Neutrophil (primary cell): Measurements from ENCODE around the gene ERAP2.

Experiments used
- H3K27ac ChIP-seq: fragments of 200-600 bp; sonication (generic); 2 replicates; pipeline ENCODE4 v1.5.1; 2016; ENCODE audit warnings: mild to moderate bottlenecking, moderate library complexity
- H3K27me3 ChIP-seq: fragments of 200-600 bp; sonication (generic); 2 replicates; pipeline ENCODE4 v1.6.0; 2016; ENCODE audit warnings: mild to moderate bottlenecking
- H3K36me3 ChIP-seq: fragments of 200-600 bp; sonication (generic); 2 replicates; pipeline ENCODE4 v1.5.1; 2017
- H3K4me1 ChIP-seq, 2 experiments: fragments of 200-600 bp in 1 of 2; sonication (generic) in 1 of 2; 1 replicate in 1 of 2; 2 replicates in 1 of 2; pipeline versions ENCODE4 v1.5.1 to v1.6.1; 2013 to 2016; ENCODE audit warnings: low read depth in 1 of 2, low read length in 1 of 2, mild to moderate bottlenecking in 1 of 2, moderate library complexity in 1 of 2; ENCODE audit not compliant: control insufficient read depth in 1 of 2, insufficient read depth in 1 of 2
- H3K4me3 ChIP-seq, 2 experiments: fragments of 200-600 bp in 1 of 2; sonication (generic) in 1 of 2; 1 replicate in 1 of 2; 2 replicates in 1 of 2; pipeline ENCODE4 v1.5.1; 2013 to 2016; ENCODE audit warnings: low read depth in 1 of 2, low read length in 1 of 2, mild to moderate bottlenecking in 1 of 2, moderate library complexity in 1 of 2
- H3K9me3 ChIP-seq: fragments of 200-600 bp; sonication (generic); 2 replicates; pipeline ENCODE4 v1.5.1; 2016
- CTCF ChIP-seq: fragments of 200-600 bp; sonication (generic); IDR thresholded peaks from 2 replicates; pipeline ENCODE4 v1.5.1; 2016; ENCODE audit warnings: antibody characterized with exemption

The ERAP2 gene

GRCh38 chr5:96940586-96940985 lies 64.3 kb downstream of the ERAP2 start:
- Histone ChIP-seq H3K27ac (no peak overlapping the region), H3K9me3 (no peaks in the 10 kb centered on the region), H3K27me3 (no peaks in the 10 kb centered on the region), H3K36me3 (no peaks in the 10 kb centered on the region), H3K4me1 (peaks cover 14 to 19% of the 10 kb centered on the region in 2 experiments), H3K4me3 (no peak overlapping the region)
- no peak for TF ChIP-seq CTCF

- H3K9me3 ChIP-seq = no peaks in the 10 kb centered on the region
- TF ChIP-seq CTCF = no peak
- no peak overlapping the region for H3K4me3 ChIP-seq
- H3K36me3 ChIP-seq = no peaks in the 10 kb centered on the region
- no peaks in the 10 kb centered on the region for H3K27me3 ChIP-seq
- no peak overlapping the region for H3K27ac ChIP-seq
- H3K4me1 ChIP-seq = peaks cover 14 to 19% of the 10 kb centered on the region in 2 experiments
Observed at GRCh38 chr5:96941140-96941539, 64.8 kb downstream of the ERAP2 start.

- no peak overlapping the region for H3K27ac ChIP-seq
- no peaks in the 10 kb centered on the region for H3K36me3 ChIP-seq
- TF ChIP-seq CTCF = no peak
- no peak overlapping the region for H3K4me3 ChIP-seq
- no peaks in the 10 kb centered on the region for H3K9me3 ChIP-seq
- H3K27me3 ChIP-seq = no peaks in the 10 kb centered on the region
- H3K4me1 ChIP-seq = peaks cover 9 to 13% of the 10 kb centered on the region in 2 experiments
Observed at GRCh38 chr5:96942078-96942477, 65.8 kb downstream of the ERAP2 start.

- Histone ChIP-seq H3K4me3 (no peak overlapping the region), H3K9me3 (no peaks in the 10 kb centered on the region), H3K4me1 (peaks cover under 1 to 5% of the 10 kb centered on the region in 2 experiments), H3K36me3 (no peaks in the 10 kb centered on the region), H3K27me3 (no peaks in the 10 kb centered on the region), H3K27ac (no peak overlapping the region)
- no peak for TF ChIP-seq CTCF
Observed at GRCh38 chr5:96942911-96943310, 66.6 kb downstream of the ERAP2 start.

- H3K4me3 ChIP-seq = no peak overlapping the region
- peak overlapping the region; percentile 25 for H3K27ac ChIP-seq
- no peaks in the 10 kb centered on the region for H3K9me3 ChIP-seq
- H3K4me1 ChIP-seq = peaks cover 0 to 4% of the 10 kb centered on the region in 2 experiments
- TF ChIP-seq CTCF = no peak
- no peaks in the 10 kb centered on the region for H3K27me3 ChIP-seq
- H3K36me3 ChIP-seq = no peaks in the 10 kb centered on the region
Observed at GRCh38 chr5:96943799-96944198, 67.5 kb downstream of the ERAP2 start.
